MV-4-11 (cell line): ENCODE measurements around the gene ETV6.

Experiments
- DNase-seq: peaks from one replicate; lab custom pipeline; 2025; lab: John Stamatoyannopoulos, UW

The ETV6 gene

GRCh38 chr12:11859705-11860425 lies 210.4 kb downstream of the ETV6 start:
- DNase-seq, result no peak

- no peak for DNase-seq
These were observed 211.8 kb downstream of the ETV6 start for GRCh38 chr12:11861155-11861863.

GRCh38 chr12:11861864-11862600 lies 212.6 kb downstream of the ETV6 start:
- DNase-seq, result no peak

GRCh38 chr12:11862798-11863197 lies 213.3 kb downstream of the ETV6 start:
- no peak for DNase-seq

GRCh38 chr12:11863478-11863906 lies 214.0 kb downstream of the ETV6 start:
- DNase-seq, result no peak

- DNase-seq, result no peak
These were observed 214.5 kb downstream of the ETV6 start for GRCh38 chr12:11863988-11864387.

- no peak for DNase-seq
These were observed 216.3 kb downstream of the ETV6 start for GRCh38 chr12:11865824-11866223.

- DNase-seq, result no peak
These were observed 218.6 kb downstream of the ETV6 start for GRCh38 chr12:11868027-11868426.

- DNase-seq, result no peak
These were observed 219.9 kb downstream of the ETV6 start for GRCh38 chr12:11869406-11869805.

- DNase-seq, result no peak
These were observed 220.6 kb downstream of the ETV6 start for GRCh38 chr12:11870041-11870451.

- DNase-seq, result no peak
These were observed 222.6 kb downstream of the ETV6 start for GRCh38 chr12:11872055-11872454.

- DNase-seq, result no peak
These were observed 226.0 kb downstream of the ETV6 start for GRCh38 chr12:11875414-11875935.

GRCh38 chr12:11876307-11876706 lies 226.8 kb downstream of the ETV6 start:
- peak; percentile 43 for DNase-seq

- DNase-seq, result no peak
These were observed 227.8 kb downstream of the ETV6 start for GRCh38 chr12:11877102-11877826.

- no peak for DNase-seq
These were observed 228.7 kb downstream of the ETV6 start for GRCh38 chr12:11877869-11878780.

GRCh38 chr12:11879306-11879705 lies 229.8 kb downstream of the ETV6 start:
- no peak for DNase-seq

GRCh38 chr12:11880381-11880780 lies 230.9 kb downstream of the ETV6 start:
- peak; percentile 41 for DNase-seq

GRCh38 chr12:11881835-11882234 lies 232.4 kb downstream of the ETV6 start:
- DNase-seq, result no peak

- DNase-seq, result no peak
These were observed 233.0 kb downstream of the ETV6 start for GRCh38 chr12:11882301-11883019.

GRCh38 chr12:11884116-11884515 lies 234.6 kb downstream of the ETV6 start:
- DNase-seq, result no peak
